HCT116 (cell line): Measurements from ENCODE around the gene ANOS1. TPM values are rescaled to one million over a fixed set of nuclear protein-coding genes. Genes with fewer than 3 reads are reported as not detected.

Experiments
- ATAC-seq: fragments of 200-7000 bp; cut with Tn5 transposase; 2 replicates; pipeline ENCODE4 v1.9.1; 2020; ENCODE audit warnings: mild to moderate bottlenecking, moderate library complexity
- BruUV-seq: library from RNA; stranded (reverse); fragments of 400-500 nt; replicated peaks from 2 replicates; lab custom pipeline; 2021; lab: Mats Ljungman, UMichigan
- CTCF ChIA-PET: fragments of 300-600 bp; sonication (Branson Sonifier 250); formaldehyde crosslinking; loops from one replicate; lab custom pipeline; 2021; ENCODE audit warnings: antibody characterized with exemption; lab: Charles Lee
- POLR2A ChIA-PET: fragments of 300-600, 350-600 bp; sonication (Branson Sonifier 250); formaldehyde crosslinking; loops from one replicate; lab custom pipeline; 2021; ENCODE audit warnings: antibody characterized with exemption; lab: Charles Lee
- RAD21 ChIA-PET, 2 experiments: fragments of 300-600 bp; sonication (Branson Sonifier 250); formaldehyde crosslinking; loops; one replicate each; lab custom pipeline; 2023; ENCODE audit warnings: low total read pairs in 2 of 2; ENCODE audit not compliant: uncharacterized antibody in 2 of 2, unreplicated experiment in 2 of 2, low non-redundant PET in 1 of 2; lab: Charles Lee
- DNase-seq: peaks from one replicate; pipeline ENCODE4 v3.0.0-alpha.2; 2010; ENCODE audit warnings: low read depth, low spot score
- H2AFZ ChIP-seq: fragments of 200-600 bp; shearing (Covaris generic), sonication (generic); 2 replicates; pipeline ENCODE4 v1.6.1; 2017; ENCODE audit warnings: low read depth, mixed run types, mixed read lengths, antibody characterized with exemption, low read length; ENCODE audit not compliant: poor library complexity, severe bottlenecking
- H3K27ac ChIP-seq: 2 replicates; pipeline ENCODE4 v1.5.1; 2012; ENCODE audit warnings: low read depth, low read length
- H3K27me3 ChIP-seq: fragments of 200-600 bp; sonication (generic); 2 replicates; pipeline ENCODE4 v1.6.1; 2016; ENCODE audit warnings: mixed run types, low read length, mixed read lengths; ENCODE audit not compliant: insufficient read depth
- H3K36me3 ChIP-seq, 2 experiments: fragments of 200-500 bp in 1 of 2; fragments of 200-600 bp in 1 of 2; sonication (Bioruptor generic) in 1 of 2; sonication (generic) in 1 of 2; 2 replicates each; pipeline versions ENCODE4 v1.5.1 to v1.6.1; 2014 to 2016; ENCODE audit warnings: low read length in 2 of 2, inconsistent platforms in 1 of 2, mixed read lengths in 1 of 2, mixed run types in 1 of 2; ENCODE audit not compliant: insufficient read depth in 2 of 2, control insufficient read depth in 1 of 2
- H3K4me1 ChIP-seq, 2 experiments: fragments of 200-600 bp in 1 of 2; sonication (generic) in 1 of 2; 2 replicates each; pipeline versions ENCODE4 v1.5.1 to v1.6.1; 2012 to 2017; ENCODE audit warnings: low read length in 2 of 2, inconsistent platforms in 1 of 2, mild to moderate bottlenecking in 1 of 2, mixed read lengths in 1 of 2, mixed run types in 1 of 2, moderate library complexity in 1 of 2; ENCODE audit not compliant: insufficient read depth in 2 of 2, control insufficient read depth in 1 of 2
- H3K4me2 ChIP-seq: fragments of 200-600 bp; sonication (generic); 2 replicates; pipeline ENCODE4 v1.6.1; 2017; ENCODE audit warnings: mixed run types, low read length, mixed read lengths
- H3K4me3 ChIP-seq, 2 experiments: fragments of 200-600 bp in 1 of 2; sonication (generic) in 1 of 2; replicated peaks in 1 of 2; 2 replicates each; pipeline ENCODE4 v1.5.1; 2011 to 2016; ENCODE audit warnings: low read length in 2 of 2, control low read depth in 1 of 2, low read depth in 1 of 2, mild to moderate bottlenecking in 1 of 2, mixed read lengths in 1 of 2, mixed run types in 1 of 2
- H3K79me2 ChIP-seq: fragments of 200-600 bp; sonication (generic); 2 replicates; pipeline ENCODE4 v1.6.1; 2017; ENCODE audit warnings: mild to moderate bottlenecking, mixed run types, low read length, moderate library complexity, mixed read lengths; ENCODE audit not compliant: insufficient read depth
- H3K9ac ChIP-seq: fragments of 200-600 bp; sonication (generic); 2 replicates; pipeline ENCODE4 v1.6.1; 2016; ENCODE audit warnings: low read length, mixed read lengths
- H3K9me2 ChIP-seq: fragments of 200-600 bp; sonication (generic), shearing (Covaris generic); 2 replicates; pipeline ENCODE4 v1.6.1; 2017; ENCODE audit warnings: mixed run types, mild to moderate bottlenecking, moderate library complexity; ENCODE audit not compliant: insufficient read depth
- H3K9me3 ChIP-seq, 2 experiments: fragments of 200-500 bp in 1 of 2; fragments of 200-600 bp in 1 of 2; sonication (Bioruptor generic) in 1 of 2; sonication (generic) in 1 of 2; 2 replicates each; pipeline ENCODE4 v1.6.1; 2014 to 2017; ENCODE audit warnings: low read length in 2 of 2, mixed read lengths in 2 of 2, inconsistent platforms in 1 of 2, low read depth in 1 of 2, mild to moderate bottlenecking in 1 of 2, mixed run types in 1 of 2, moderate library complexity in 1 of 2; ENCODE audit not compliant: control insufficient read depth in 1 of 2, insufficient read depth in 1 of 2
- H4K20me1 ChIP-seq: fragments of 200-600 bp; sonication (generic), shearing (Covaris generic); 2 replicates; pipeline ENCODE4 v1.6.1; 2017; ENCODE audit warnings: mixed run types, mild to moderate bottlenecking, moderate library complexity; ENCODE audit not compliant: insufficient read depth
- CBX3 ChIP-seq: IDR thresholded peaks from 2 replicates; pipeline ENCODE4 v1.6.1; 2012; ENCODE audit warnings: low read depth
- CEBPB ChIP-seq: IDR thresholded peaks from 2 replicates; pipeline ENCODE4 v1.6.1; 2012; ENCODE audit warnings: low read depth
- EGR1 ChIP-seq: IDR thresholded peaks from 2 replicates; pipeline ENCODE4 v1.6.1; 2012; ENCODE audit warnings: low read depth
- ELF1 ChIP-seq: IDR thresholded peaks from 2 replicates; pipeline ENCODE4 v1.6.1; 2012; ENCODE audit warnings: low read depth, borderline replicate concordance
- EZH2 ChIP-seq: fragments of 200-600 bp; sonication (generic); IDR thresholded peaks from 2 replicates; pipeline ENCODE4 v1.6.1; 2017; ENCODE audit warnings: antibody characterized with exemption, mixed run types
- EZH2phosphoT487 ChIP-seq: fragments of 200-600 bp; IDR thresholded peaks from 2 replicates; pipeline ENCODE4 v1.6.1; 2018; ENCODE audit warnings: antibody characterized with exemption, borderline replicate concordance
- FOSL1 ChIP-seq: IDR thresholded peaks from 2 replicates; pipeline ENCODE4 v1.6.1; 2012; ENCODE audit warnings: low read depth
- JUND ChIP-seq: IDR thresholded peaks from 2 replicates; pipeline ENCODE4 v1.6.1; 2012
- MAX ChIP-seq: IDR thresholded peaks from 2 replicates; pipeline ENCODE4 v1.6.1; 2012
- POLR2A ChIP-seq: IDR thresholded peaks from 2 replicates; pipeline ENCODE4 v1.7.0; 2011; ENCODE audit warnings: borderline replicate concordance; ENCODE audit not compliant: insufficient read depth, insufficient read length; ENCODE audit errors: extremely low read depth
- RAD21 ChIP-seq: IDR thresholded peaks from 2 replicates; pipeline ENCODE4 v1.6.1; 2012; ENCODE audit warnings: low read depth, mild to moderate bottlenecking
- SIN3A ChIP-seq: IDR thresholded peaks from 2 replicates; pipeline ENCODE4 v1.6.1; 2012; ENCODE audit warnings: low read depth
- SP1 ChIP-seq: IDR thresholded peaks from 2 replicates; pipeline ENCODE4 v1.6.1; 2012; ENCODE audit warnings: low read depth
- TCF7L2 ChIP-seq: IDR thresholded peaks from 2 replicates; pipeline ENCODE4 v1.7.0; 2011; ENCODE audit warnings: borderline replicate concordance, inconsistent platforms; ENCODE audit not compliant: insufficient read depth, insufficient read length; ENCODE audit errors: extremely low read depth
- ZBTB33 ChIP-seq: IDR thresholded peaks from 2 replicates; pipeline ENCODE4 v1.6.1; 2011; ENCODE audit warnings: mild to moderate bottlenecking, low read length, moderate library complexity; ENCODE audit not compliant: insufficient replicate concordance; ENCODE audit errors: extremely low read depth
- ZFX ChIP-seq: fragments of 450-650 bp; IDR thresholded peaks from 2 replicates; pipeline ENCODE4 v1.6.1; 2017
- intact Hi-C: fragments of 100-400 bp; cut with micrococcal nuclease; formaldehyde crosslinking; loops from 2 replicates; pipeline ENCODE4 v1.10.0; 2022
- total RNA-seq: library from RNA; stranded (reverse); gene quantifications from one replicate; pipeline ENCODE4 v1.2.1, GENCODE V29; 2021; ENCODE audit not compliant: unreplicated experiment
- TF ChIP-seq, protein P1 (sequence below): IDR thresholded peaks from 2 replicates; pipeline ENCODE4 v1.6.1; 2012; ENCODE audit warnings: low read depth

The ANOS1 gene
- total RNA-seq, 1 experiment from 2014 or later: 0.12 TPM

- TF ChIP-seq POLR2A (no peak), EZH2phosphoT487 (no peak), CEBPB (no peak)
These were observed 7.6 kb downstream of the ANOS1 start (continued) for GRCh38 chrX:8724300-8724699.

DNA sequence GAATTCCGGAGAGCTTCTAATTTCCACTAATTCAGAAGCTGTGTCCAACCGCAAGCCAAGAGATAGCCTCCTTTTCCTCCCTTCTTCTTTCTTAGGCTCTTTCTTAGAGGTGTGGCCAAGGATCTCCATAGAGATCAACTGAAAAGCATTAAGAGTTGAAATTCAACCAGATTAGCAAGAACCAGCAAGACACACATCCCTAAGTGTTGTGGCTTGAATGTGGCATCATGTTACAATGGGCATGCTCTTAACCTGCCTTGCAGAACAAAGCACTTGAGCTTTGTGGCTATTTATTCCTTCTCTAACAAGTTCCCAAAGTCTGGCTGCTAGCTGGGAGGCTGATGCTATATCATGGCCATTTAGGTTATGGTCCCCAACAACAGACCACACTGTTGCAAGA, 10.4 kb downstream of the ANOS1 start:
- Histone ChIP-seq H3K36me3 (no peaks in the 10 kb centered on the region), H3K4me3 (no peak overlapping the region), H4K20me1 (no peaks in the 10 kb centered on the region), H2AFZ (no peak overlapping the region), H3K9ac (no peak overlapping the region), H3K79me2 (no peaks in the 10 kb centered on the region), H3K27me3 (no peaks in the 10 kb centered on the region)
- ChIA-PET CTCF (no interaction called here), POLR2A (no interaction called here)
- no peak for ATAC-seq
- no TSS peak for BruUV-seq
- TF ChIP-seq ELF1 (no peak), JUND (no peak), ZBTB33 (no peak), CEBPB (no peak), CBX3 (no peak), FOSL1 (no peak), EZH2 (no peak), ZFX (no peak), SP1 (no peak), MAX (no peak), POLR2A (no peak), EGR1 (no peak), RAD21 (no peak), TCF7L2 (no peak), SIN3A (no peak)
- TF ChIP-seq, protein P1, sequence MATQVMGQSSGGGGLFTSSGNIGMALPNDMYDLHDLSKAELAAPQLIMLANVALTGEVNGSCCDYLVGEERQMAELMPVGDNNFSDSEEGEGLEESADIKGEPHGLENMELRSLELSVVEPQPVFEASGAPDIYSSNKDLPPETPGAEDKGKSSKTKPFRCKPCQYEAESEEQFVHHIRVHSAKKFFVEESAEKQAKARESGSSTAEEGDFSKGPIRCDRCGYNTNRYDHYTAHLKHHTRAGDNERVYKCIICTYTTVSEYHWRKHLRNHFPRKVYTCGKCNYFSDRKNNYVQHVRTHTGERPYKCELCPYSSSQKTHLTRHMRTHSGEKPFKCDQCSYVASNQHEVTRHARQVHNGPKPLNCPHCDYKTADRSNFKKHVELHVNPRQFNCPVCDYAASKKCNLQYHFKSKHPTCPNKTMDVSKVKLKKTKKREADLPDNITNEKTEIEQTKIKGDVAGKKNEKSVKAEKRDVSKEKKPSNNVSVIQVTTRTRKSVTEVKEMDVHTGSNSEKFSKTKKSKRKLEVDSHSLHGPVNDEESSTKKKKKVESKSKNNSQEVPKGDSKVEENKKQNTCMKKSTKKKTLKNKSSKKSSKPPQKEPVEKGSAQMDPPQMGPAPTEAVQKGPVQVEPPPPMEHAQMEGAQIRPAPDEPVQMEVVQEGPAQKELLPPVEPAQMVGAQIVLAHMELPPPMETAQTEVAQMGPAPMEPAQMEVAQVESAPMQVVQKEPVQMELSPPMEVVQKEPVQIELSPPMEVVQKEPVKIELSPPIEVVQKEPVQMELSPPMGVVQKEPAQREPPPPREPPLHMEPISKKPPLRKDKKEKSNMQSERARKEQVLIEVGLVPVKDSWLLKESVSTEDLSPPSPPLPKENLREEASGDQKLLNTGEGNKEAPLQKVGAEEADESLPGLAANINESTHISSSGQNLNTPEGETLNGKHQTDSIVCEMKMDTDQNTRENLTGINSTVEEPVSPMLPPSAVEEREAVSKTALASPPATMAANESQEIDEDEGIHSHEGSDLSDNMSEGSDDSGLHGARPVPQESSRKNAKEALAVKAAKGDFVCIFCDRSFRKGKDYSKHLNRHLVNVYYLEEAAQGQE: no peak
- TF ChIP-seq, all 23 proteins: peak for 0
- Histone ChIP-seq H3K4me2 (no peak overlapping the region), H3K4me1 (no peaks in the 10 kb centered on the region), H3K9me3 (no peaks in the 10 kb centered on the region), H3K9me2 (no peaks in the 10 kb centered on the region), H3K27ac (no peak overlapping the region)
- RAD21 ChIA-PET: no interaction called here
- DNase-seq: no peak
- intact Hi-C loops: no loop called here
